Activated CD4-positive, CD25-positive, alpha-beta regulatory T cell (primary cell): ENCODE results near the gene MORF4L2.
A peak's percentile ranks its signal among the peaks of the same experiment; 100 is the strongest.

Experiments used
- DNase-seq, 4 experiments: peaks; one replicate each; lab custom pipeline; 2025; lab: John Stamatoyannopoulos, UW

The MORF4L2 gene

GRCh38 chrX:103631145-103631544 is 55.4 kb downstream of the MORF4L2 start:
- no peak for DNase-seq

GRCh38 chrX:103630171-103630511 is 56.4 kb downstream of the MORF4L2 start:
- DNase-seq: no peak

- DNase-seq: peak in 1 of 4 experiments; percentile 1
These were observed 57.0 kb downstream of the MORF4L2 start for GRCh38 chrX:103629318-103630170.

- peak in 1 of 4 experiments; percentile 0 for DNase-seq
These were observed 57.8 kb downstream of the MORF4L2 start, which contains the start of gene TCEAL1 for GRCh38 chrX:103628386-103629317. TCEAL1 (plus strand) TSS chrX:103628975; CDS start chrX:103629917, 942 bp downstream.

GRCh38 chrX:103626855-103627254 is 59.6 kb downstream of the MORF4L2 start:
- DNase-seq: no peak
